Ishikawa (cell line): ENCODE data around the gene CCDC61.

Experiments
- EGR1 ChIP-seq: IDR thresholded peaks from 2 replicates; pipeline ENCODE4 v1.6.1; 2012
- EP300 ChIP-seq: IDR thresholded peaks from 2 replicates; pipeline ENCODE4 v1.6.1; 2012; ENCODE audit warnings: borderline replicate concordance
- RAD21 ChIP-seq: IDR thresholded peaks from 2 replicates; pipeline ENCODE4 v1.6.1; 2012; ENCODE audit warnings: low read depth
- TCF12 ChIP-seq: IDR thresholded peaks from 2 replicates; pipeline ENCODE4 v1.6.1; 2012; ENCODE audit warnings: low read depth
- ZBTB7A ChIP-seq: IDR thresholded peaks from 2 replicates; pipeline ENCODE4 v1.6.1; 2012; ENCODE audit warnings: low read depth
- TF ChIP-seq, protein P1 (sequence below): IDR thresholded peaks from 2 replicates; pipeline ENCODE4 v1.6.1; 2012; ENCODE audit warnings: low read depth, mild to moderate bottlenecking
- TF ChIP-seq, protein P2 (sequence below): IDR thresholded peaks from 2 replicates; pipeline ENCODE4 v1.6.1; 2012

DNA sequence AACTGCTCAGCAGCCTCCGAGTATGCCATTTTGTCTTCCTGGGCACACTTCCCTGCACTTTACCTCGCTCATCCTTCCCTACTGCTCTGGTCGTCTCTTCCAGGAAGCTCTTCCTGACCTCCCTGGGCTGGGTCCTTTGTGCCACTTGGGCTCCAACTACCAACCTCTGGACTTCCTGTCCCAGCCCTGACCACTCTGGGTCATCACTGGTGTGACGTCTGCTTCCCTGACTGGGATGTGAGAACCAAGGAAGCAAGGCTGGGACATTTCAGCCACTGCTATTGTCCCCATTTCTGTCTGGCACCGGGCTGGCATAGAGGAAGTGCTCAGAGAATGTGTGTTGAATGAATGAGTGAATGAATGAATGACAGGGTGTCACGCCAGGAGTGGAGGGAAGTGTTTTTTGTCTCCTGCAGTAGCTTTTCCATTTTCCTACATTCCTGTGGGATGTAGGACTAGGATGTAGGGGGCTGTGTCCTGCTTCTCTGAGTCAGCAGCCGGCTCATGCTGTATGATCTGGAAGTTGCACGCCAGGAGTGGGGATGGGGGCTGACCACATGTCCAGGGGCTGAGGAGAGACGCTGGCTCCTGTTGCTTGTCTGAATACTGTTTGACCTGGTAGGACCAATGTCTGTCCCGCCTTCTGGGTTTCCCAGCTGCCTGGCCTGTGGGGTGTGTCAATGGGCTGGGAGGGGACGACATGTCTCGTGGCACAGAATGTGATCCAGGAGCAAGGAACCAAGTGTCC is 36.3 kb upstream of the CCDC61 start:
- no peak for TF ChIP-seq EP300
- TF ChIP-seq EGR1: no peak
- no peak for TF ChIP-seq TCF12
- TF ChIP-seq, protein P1, sequence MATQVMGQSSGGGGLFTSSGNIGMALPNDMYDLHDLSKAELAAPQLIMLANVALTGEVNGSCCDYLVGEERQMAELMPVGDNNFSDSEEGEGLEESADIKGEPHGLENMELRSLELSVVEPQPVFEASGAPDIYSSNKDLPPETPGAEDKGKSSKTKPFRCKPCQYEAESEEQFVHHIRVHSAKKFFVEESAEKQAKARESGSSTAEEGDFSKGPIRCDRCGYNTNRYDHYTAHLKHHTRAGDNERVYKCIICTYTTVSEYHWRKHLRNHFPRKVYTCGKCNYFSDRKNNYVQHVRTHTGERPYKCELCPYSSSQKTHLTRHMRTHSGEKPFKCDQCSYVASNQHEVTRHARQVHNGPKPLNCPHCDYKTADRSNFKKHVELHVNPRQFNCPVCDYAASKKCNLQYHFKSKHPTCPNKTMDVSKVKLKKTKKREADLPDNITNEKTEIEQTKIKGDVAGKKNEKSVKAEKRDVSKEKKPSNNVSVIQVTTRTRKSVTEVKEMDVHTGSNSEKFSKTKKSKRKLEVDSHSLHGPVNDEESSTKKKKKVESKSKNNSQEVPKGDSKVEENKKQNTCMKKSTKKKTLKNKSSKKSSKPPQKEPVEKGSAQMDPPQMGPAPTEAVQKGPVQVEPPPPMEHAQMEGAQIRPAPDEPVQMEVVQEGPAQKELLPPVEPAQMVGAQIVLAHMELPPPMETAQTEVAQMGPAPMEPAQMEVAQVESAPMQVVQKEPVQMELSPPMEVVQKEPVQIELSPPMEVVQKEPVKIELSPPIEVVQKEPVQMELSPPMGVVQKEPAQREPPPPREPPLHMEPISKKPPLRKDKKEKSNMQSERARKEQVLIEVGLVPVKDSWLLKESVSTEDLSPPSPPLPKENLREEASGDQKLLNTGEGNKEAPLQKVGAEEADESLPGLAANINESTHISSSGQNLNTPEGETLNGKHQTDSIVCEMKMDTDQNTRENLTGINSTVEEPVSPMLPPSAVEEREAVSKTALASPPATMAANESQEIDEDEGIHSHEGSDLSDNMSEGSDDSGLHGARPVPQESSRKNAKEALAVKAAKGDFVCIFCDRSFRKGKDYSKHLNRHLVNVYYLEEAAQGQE: no peak
- TF ChIP-seq, protein P2, sequence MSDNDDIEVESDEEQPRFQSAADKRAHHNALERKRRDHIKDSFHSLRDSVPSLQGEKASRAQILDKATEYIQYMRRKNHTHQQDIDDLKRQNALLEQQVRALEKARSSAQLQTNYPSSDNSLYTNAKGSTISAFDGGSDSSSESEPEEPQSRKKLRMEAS: no peak
- TF ChIP-seq ZBTB7A: no peak
- TF ChIP-seq RAD21: no peak
